HG02678 (cell line): ENCODE results near the gene SLC6A11.

Experiments
- ATAC-seq: cut with Tn5 transposase; IDR thresholded peaks from one replicate; pipeline ENCODE4 v1.9.1; 2021; ENCODE audit warnings: mild to moderate bottlenecking, moderate library complexity; ENCODE audit not compliant: unreplicated experiment

SLC6A11 gene

GRCh38 chr3:10883478-10884234 is 67.6 kb downstream of the SLC6A11 start:
- ATAC-seq: no peak

GRCh38 chr3:10887015-10887414 is 71.0 kb downstream of the SLC6A11 start:
- ATAC-seq: no peak

GRCh38 chr3:10888518-10889090 is 72.6 kb downstream of the SLC6A11 start:
- ATAC-seq: no peak

GRCh38 chr3:10889206-10889960 is 73.4 kb downstream of the SLC6A11 start:
- ATAC-seq: no peak

- no peak for ATAC-seq
These were observed 74.6 kb downstream of the SLC6A11 start for GRCh38 chr3:10890665-10891064.

GRCh38 chr3:10892622-10893021 is 76.6 kb downstream of the SLC6A11 start:
- no peak for ATAC-seq

GRCh38 chr3:10901296-10901945 is 85.4 kb downstream of the SLC6A11 start:
- ATAC-seq: no peak

GRCh38 chr3:10907262-10907661 is 91.2 kb downstream of the SLC6A11 start:
- no peak for ATAC-seq

- ATAC-seq: no peak
These were observed 94.3 kb downstream of the SLC6A11 start for GRCh38 chr3:10910367-10910766.

- no peak for ATAC-seq
These were observed 95.4 kb downstream of the SLC6A11 start for GRCh38 chr3:10911350-10912002.

- ATAC-seq: no peak
These were observed 96.8 kb downstream of the SLC6A11 start for GRCh38 chr3:10912786-10913185.

GRCh38 chr3:10915376-10915775 is 99.3 kb downstream of the SLC6A11 start:
- ATAC-seq: no peak

GRCh38 chr3:10917176-10917575 is 101.1 kb downstream of the SLC6A11 start:
- no peak for ATAC-seq

- no peak for ATAC-seq
These were observed 102.0 kb downstream of the SLC6A11 start for GRCh38 chr3:10918011-10918410.

GRCh38 chr3:10919636-10920035 is 103.6 kb downstream of the SLC6A11 start:
- no peak for ATAC-seq

GRCh38 chr3:10925436-10926255 is 109.6 kb downstream of the SLC6A11 start:
- ATAC-seq: no peak

GRCh38 chr3:10926256-10926810 is 110.3 kb downstream of the SLC6A11 start:
- no peak for ATAC-seq

GRCh38 chr3:10926811-10927521 is 110.9 kb downstream of the SLC6A11 start:
- no peak for ATAC-seq

GRCh38 chr3:10927551-10927950 is 111.5 kb downstream of the SLC6A11 start:
- no peak for ATAC-seq
